Measurements from ENCODE around the gene CABLES1.

The CABLES1 gene

GRCh38 chr18:23244401-23244800, 109.1 kb downstream of the CABLES1 start:
- Histone ChIP-seq H3K9ac (ENCODE audit: low read depth, low read length) (no peak overlapping the region), H3K27me3 (ENCODE audit: control insufficient read depth, insufficient read depth, low read length) (no peaks in the 10 kb centered on the region), H3K4me1 (ENCODE audit: control insufficient read depth, insufficient read depth, low read length) (peaks cover 2% of the 10 kb centered on the region; the same call in 1 of the 2 replicates), H3K36me3 (ENCODE audit: control insufficient read depth, insufficient read depth, low read length) (peaks cover 15% of the 10 kb centered on the region; the same call in 1 of the 2 replicates), H3K9me3 (ENCODE audit: control insufficient read depth, insufficient read depth, low read length) (0 out of 2 replicates have a peak, but pooled peaks cover 4% of the 10 kb centered on the region), H3K4me3 (ENCODE audit: low read depth, low read length) (no peak overlapping the region), H3K27ac (ENCODE audit: low read depth, low read length) (no peak overlapping the region)

GRCh38 chr18:23245461-23245860, 110.2 kb downstream of the CABLES1 start:
- H3K27ac ChIP-seq (ENCODE audit: low read depth, low read length), result no peak overlapping the region
- H3K4me1 ChIP-seq (ENCODE audit: control insufficient read depth, insufficient read depth, low read length), result peaks cover 2% of the 10 kb centered on the region; the same call in 1 of the 2 replicates
- H3K9me3 ChIP-seq (ENCODE audit: control insufficient read depth, insufficient read depth, low read length), result 0 out of 2 replicates have a peak, but pooled peaks cover 4% of the 10 kb centered on the region
- peaks cover 15% of the 10 kb centered on the region; the same call in 1 of the 2 replicates for H3K36me3 ChIP-seq (ENCODE audit: control insufficient read depth, insufficient read depth, low read length)
- no peaks in the 10 kb centered on the region for H3K27me3 ChIP-seq (ENCODE audit: control insufficient read depth, insufficient read depth, low read length)
- H3K4me3 ChIP-seq (ENCODE audit: low read depth, low read length), result no peak overlapping the region
- H3K9ac ChIP-seq (ENCODE audit: low read depth, low read length), result no peak overlapping the region

GRCh38 chr18:23247331-23247730, 112.0 kb downstream of the CABLES1 start:
- Histone ChIP-seq H3K4me1 (ENCODE audit: control insufficient read depth, insufficient read depth, low read length) (0 out of 2 replicates have a peak, but pooled peaks cover 2% of the 10 kb centered on the region), H3K9ac (ENCODE audit: low read depth, low read length) (no peak overlapping the region), H3K36me3 (ENCODE audit: control insufficient read depth, insufficient read depth, low read length) (peaks cover 15% of the 10 kb centered on the region; the same call in 1 of the 2 replicates), H3K27ac (ENCODE audit: low read depth, low read length) (no peak overlapping the region), H3K27me3 (ENCODE audit: control insufficient read depth, insufficient read depth, low read length) (no peaks in the 10 kb centered on the region), H3K4me3 (ENCODE audit: low read depth, low read length) (no peak overlapping the region), H3K9me3 (ENCODE audit: control insufficient read depth, insufficient read depth, low read length) (0 out of 2 replicates have a peak, but pooled peaks cover 4% of the 10 kb centered on the region)

GRCh38 chr18:23247896-23248295, 112.6 kb downstream of the CABLES1 start:
- Histone ChIP-seq H3K27me3 (ENCODE audit: control insufficient read depth, insufficient read depth, low read length) (no peaks in the 10 kb centered on the region), H3K4me3 (ENCODE audit: low read depth, low read length) (no peak overlapping the region), H3K36me3 (ENCODE audit: control insufficient read depth, insufficient read depth, low read length) (peaks cover 17% of the 10 kb centered on the region), H3K27ac (ENCODE audit: low read depth, low read length) (no peak overlapping the region), H3K9ac (ENCODE audit: low read depth, low read length) (no peak overlapping the region), H3K4me1 (ENCODE audit: control insufficient read depth, insufficient read depth, low read length) (no peaks in the 10 kb centered on the region), H3K9me3 (ENCODE audit: control insufficient read depth, insufficient read depth, low read length) (0 out of 2 replicates have a peak, but pooled peaks cover 4% of the 10 kb centered on the region)

- Histone ChIP-seq H3K9ac (ENCODE audit: low read depth, low read length) (no peak overlapping the region), H3K36me3 (ENCODE audit: control insufficient read depth, insufficient read depth, low read length) (peaks cover 24% of the 10 kb centered on the region)
Measured at GRCh38 chr18:23248826-23249225, 113.5 kb downstream of the CABLES1 start.

GRCh38 chr18:23249348-23249747, 114.1 kb downstream of the CABLES1 start:
- Histone ChIP-seq H3K27ac (ENCODE audit: low read depth, low read length) (no peak overlapping the region), H3K36me3 (ENCODE audit: control insufficient read depth, insufficient read depth, low read length) (peaks cover 30% of the 10 kb centered on the region), H3K4me3 (ENCODE audit: low read depth, low read length) (no peak overlapping the region), H3K27me3 (ENCODE audit: control insufficient read depth, insufficient read depth, low read length) (no peaks in the 10 kb centered on the region), H3K9me3 (ENCODE audit: control insufficient read depth, insufficient read depth, low read length) (0 out of 2 replicates have a peak, but pooled peaks cover 4% of the 10 kb centered on the region), H3K9ac (ENCODE audit: low read depth, low read length) (no peak overlapping the region), H3K4me1 (ENCODE audit: control insufficient read depth, insufficient read depth, low read length) (no peaks in the 10 kb centered on the region)

More at GRCh38 chr18:23248826-23249225, 113.5 kb downstream of the CABLES1 start:
- H3K4me1 ChIP-seq (ENCODE audit: control insufficient read depth, insufficient read depth, low read length), result no peaks in the 10 kb centered on the region
- H3K9me3 ChIP-seq (ENCODE audit: control insufficient read depth, insufficient read depth, low read length), result 0 out of 2 replicates have a peak, but pooled peaks cover 4% of the 10 kb centered on the region
- no peaks in the 10 kb centered on the region for H3K27me3 ChIP-seq (ENCODE audit: control insufficient read depth, insufficient read depth, low read length)
- H3K4me3 ChIP-seq (ENCODE audit: low read depth, low read length), result no peak overlapping the region
- H3K27ac ChIP-seq (ENCODE audit: low read depth, low read length), result no peak overlapping the region

GRCh38 chr18:23250893-23251656, 115.8 kb downstream of the CABLES1 start:
- H3K27me3 ChIP-seq (ENCODE audit: control insufficient read depth, insufficient read depth, low read length), result no peaks in the 10 kb centered on the region
- H3K9me3 ChIP-seq (ENCODE audit: control insufficient read depth, insufficient read depth, low read length), result 0 out of 2 replicates have a peak, but pooled peaks cover 4% of the 10 kb centered on the region
- H3K27ac ChIP-seq (ENCODE audit: low read depth, low read length), result no peak overlapping the region
- H3K9ac ChIP-seq (ENCODE audit: low read depth, low read length), result no peak overlapping the region
- no peaks in the 10 kb centered on the region for H3K4me1 ChIP-seq (ENCODE audit: control insufficient read depth, insufficient read depth, low read length)
- H3K4me3 ChIP-seq (ENCODE audit: low read depth, low read length), result no peak overlapping the region
- peaks cover 37% of the 10 kb centered on the region for H3K36me3 ChIP-seq (ENCODE audit: control insufficient read depth, insufficient read depth, low read length)

- 0 out of 2 replicates have a peak, but pooled peaks cover 4% of the 10 kb centered on the region for H3K9me3 ChIP-seq (ENCODE audit: control insufficient read depth, insufficient read depth, low read length)
- H3K36me3 ChIP-seq (ENCODE audit: control insufficient read depth, insufficient read depth, low read length), result peaks cover 51% of the 10 kb centered on the region
Measured at GRCh38 chr18:23253630-23254029, 118.3 kb downstream of the CABLES1 start.

GRCh38 chr18:23257137-23257536, 121.9 kb downstream of the CABLES1 start:
- Histone ChIP-seq H3K36me3 (ENCODE audit: control insufficient read depth, insufficient read depth, low read length) (peaks cover 52% of the 10 kb centered on the region), H3K27ac (ENCODE audit: low read depth, low read length) (no peak overlapping the region)

More at GRCh38 chr18:23253630-23254029, 118.3 kb downstream of the CABLES1 start:
- Histone ChIP-seq H3K4me3 (ENCODE audit: low read depth, low read length) (no peak overlapping the region), H3K9ac (ENCODE audit: low read depth, low read length) (no peak overlapping the region), H3K4me1 (ENCODE audit: control insufficient read depth, insufficient read depth, low read length) (0 out of 2 replicates have a peak, but pooled peaks cover 4% of the 10 kb centered on the region), H3K27me3 (ENCODE audit: control insufficient read depth, insufficient read depth, low read length) (no peaks in the 10 kb centered on the region), H3K27ac (ENCODE audit: low read depth, low read length) (no peak overlapping the region)

GRCh38 chr18:23257686-23258565, 122.6 kb downstream of the CABLES1 start:
- Histone ChIP-seq H3K36me3 (ENCODE audit: control insufficient read depth, insufficient read depth, low read length) (peaks cover 49% of the 10 kb centered on the region), H3K4me1 (ENCODE audit: control insufficient read depth, insufficient read depth, low read length) (peaks cover 27% of the 10 kb centered on the region), H3K27me3 (ENCODE audit: control insufficient read depth, insufficient read depth, low read length) (no peaks in the 10 kb centered on the region), H3K4me3 (ENCODE audit: low read depth, low read length) (no peak overlapping the region), H3K9ac (ENCODE audit: low read depth, low read length) (no peak overlapping the region), H3K9me3 (ENCODE audit: control insufficient read depth, insufficient read depth, low read length) (no peaks in the 10 kb centered on the region), H3K27ac (ENCODE audit: low read depth, low read length) (no peak overlapping the region)

More at GRCh38 chr18:23257137-23257536, 121.9 kb downstream of the CABLES1 start:
- Histone ChIP-seq H3K27me3 (ENCODE audit: control insufficient read depth, insufficient read depth, low read length) (no peaks in the 10 kb centered on the region), H3K4me3 (ENCODE audit: low read depth, low read length) (no peak overlapping the region), H3K9me3 (ENCODE audit: control insufficient read depth, insufficient read depth, low read length) (no peaks in the 10 kb centered on the region), H3K4me1 (ENCODE audit: control insufficient read depth, insufficient read depth, low read length) (peaks cover 27% of the 10 kb centered on the region), H3K9ac (ENCODE audit: low read depth, low read length) (no peak overlapping the region)

Data from HUES48 (cell line).